Gastroesophageal sphincter (tissue), 4 donors: ENCODE results near the gene PSD. TPM values are rescaled to one million over a fixed set of nuclear protein-coding genes. Genes with fewer than 3 reads are reported as not detected.

Source experiments
- ATAC-seq: fragments of 150-250 bp; one replicate; pipeline ENCODE4 v1.9.1; 2016; ENCODE audit warnings: mild to moderate bottlenecking, moderate library complexity
- H3K27ac ChIP-seq, 4 donors: fragments of 200-600 bp; sonication (generic) in 3 of 4; 1 replicate in 3 of 4; 2 replicates in 1 of 4; pipeline ENCODE4 v1.5.1; 2016 to 2019
- H3K27me3 ChIP-seq: fragments of 200-600 bp; sonication (generic); one replicate; pipeline ENCODE4 v1.5.1; 2019
- H3K36me3 ChIP-seq, 2 donors: fragments of 200-600 bp; sonication (generic); one replicate each; pipeline ENCODE4 v1.5.1; 2019; ENCODE audit warnings: control low read depth in 1 of 2
- H3K4me1 ChIP-seq, 3 donors: fragments of 200-600 bp; sonication (generic); 1 replicate in 2 of 3; 2 replicates in 1 of 3; pipeline ENCODE4 v1.5.1; 2016 to 2019; ENCODE audit warnings: control low read depth in 2 of 3
- H3K4me3 ChIP-seq, 2 donors: fragments of 200-600 bp; sonication (generic); one replicate each; pipeline ENCODE4 v1.5.1; 2019; ENCODE audit warnings: mild to moderate bottlenecking in 1 of 2, moderate library complexity in 1 of 2
- H3K9me3 ChIP-seq, 3 donors: fragments of 200-600 bp; sonication (generic); one replicate each; pipeline ENCODE4 v1.5.1; 2017 to 2019; ENCODE audit warnings: control low read depth in 2 of 3
- CTCF ChIP-seq, 4 experiments: fragments of 200-600 bp in 2 of 4; fragments of 450-650 bp in 2 of 4; sonication (generic) in 1 of 4; IDR thresholded peaks; one replicate each; pipeline ENCODE4 v1.5.1; 2017 to 2019; ENCODE audit warnings: antibody characterized with exemption in 4 of 4, mild to moderate bottlenecking in 2 of 4, moderate library complexity in 2 of 4
- EP300 ChIP-seq: sonication (generic); formaldehyde crosslinking; IDR thresholded peaks from one replicate; pipeline ENCODE4 v1.6.1; 2017; ENCODE audit warnings: antibody characterized with exemption, mild to moderate bottlenecking
- POLR2A ChIP-seq, 2 donors: fragments of 450-650 bp; IDR thresholded peaks; one replicate each; pipeline ENCODE4 v1.6.1; 2017; ENCODE audit warnings: antibody characterized with exemption in 2 of 2, mild to moderate bottlenecking in 2 of 2, moderate library complexity in 1 of 2
- POLR2AphosphoS5 ChIP-seq: sonication (generic); formaldehyde crosslinking; IDR thresholded peaks from one replicate; pipeline ENCODE4 v1.6.1; 2017; ENCODE audit warnings: antibody characterized with exemption
- WGBS, 2 donors: methylation state at CpG; one replicate each; pipeline ENCODE4 v1.1.5; 2018; ENCODE audit warnings: low coverage in 1 of 2; 5-methylcytosine and 5-hydroxymethylcytosine counted together
- total RNA-seq, 4 donors: library from RNA; depleted of rRNA; stranded (reverse); fragments of >200 nt; gene quantifications; one replicate each; pipeline ENCODE4 v1.1.0, GENCODE V29; 2016

Gene PSD
- total RNA-seq, 4 donors from 2014 or later = 28.6 to 195 (median 41.4) TPM

GRCh38 chr10:102410429-102411073 lies 8.0 kb downstream of the PSD start:
- Histone ChIP-seq H3K4me1 (peaks cover 3 to 52% (median 16%) of the 10 kb centered on the region in 3 donors), H3K9me3 (no peaks in the 10 kb centered on the region), H3K27ac (peak overlapping the region; percentile 30 to 96 (median 88)), H3K27me3 (peaks cover 89% of the 10 kb centered on the region), H3K36me3 (no peaks in the 10 kb centered on the region), H3K4me3 (peak overlapping the region; percentile 11 to 56)
- no CpG with 5 or more reads among the region's 48 CpGs for WGBS, 2 donors
- no peak for ATAC-seq
- no peak for TF ChIP-seq EP300
- no peak for TF ChIP-seq POLR2AphosphoS5
- TF ChIP-seq CTCF (IDR thresholded peaks at IDR 0.05) = no peak
- no peak for TF ChIP-seq POLR2A (IDR thresholded peaks at IDR 0.05)

- Histone ChIP-seq H3K27me3 (peaks cover 81% of the 10 kb centered on the region), H3K27ac (peak overlapping the region; percentile 30 to 96 (median 88)), H3K4me3 (peak overlapping the region; percentile 11 to 56), H3K9me3 (no peaks in the 10 kb centered on the region), H3K4me1 (peaks cover 3 to 59% (median 16%) of the 10 kb centered on the region in 3 donors), H3K36me3 (no peaks in the 10 kb centered on the region)
- WGBS, 2 donors = 0 to 7% methylated on average over 2 to 12 of the region's 24 CpGs
- TF ChIP-seq EP300 (no peak), POLR2AphosphoS5 (no peak), POLR2A (IDR thresholded peaks at IDR 0.05) (no peak), CTCF (IDR thresholded peaks at IDR 0.05) (no peak)
- no peak for ATAC-seq
Measured at GRCh38 chr10:102409604-102410428, 8.8 kb downstream of the PSD start.

- no peak for TF ChIP-seq POLR2AphosphoS5
- TF ChIP-seq POLR2A (IDR thresholded peaks at IDR 0.05) = peak; percentile 13 to 26
- TF ChIP-seq EP300 = no peak
- no peak for TF ChIP-seq CTCF (IDR thresholded peaks at IDR 0.05)
- Histone ChIP-seq H3K27me3 (peaks cover 73% of the 10 kb centered on the region), H3K27ac (peak overlapping the region; percentile 76 to 96 (median 88)), H3K4me3 (peak overlapping the region; percentile 22 to 56), H3K9me3 (no peaks in the 10 kb centered on the region), H3K4me1 (peaks cover 3 to 64% (median 16%) of the 10 kb centered on the region in 3 donors), H3K36me3 (no peaks in the 10 kb centered on the region)
- peak; percentile 43 for ATAC-seq
- 0% methylated on average over 2 to 3 of the region's 103 CpGs for WGBS, 2 donors
Measured at GRCh38 chr10:102408728-102409603, 9.6 kb downstream of the PSD start.

- peak overlapping the region; percentile 22 to 56 for H3K4me3 ChIP-seq
- H3K4me1 ChIP-seq = peaks cover 3 to 70% (median 16%) of the 10 kb centered on the region in 3 donors
- H3K9me3 ChIP-seq = no peaks in the 10 kb centered on the region
- peaks cover 0 to 4% of the 10 kb centered on the region in 2 donors for H3K36me3 ChIP-seq
- H3K27ac ChIP-seq = peak overlapping the region; percentile 76 to 96 (median 88)
- no peak for TF ChIP-seq POLR2A (IDR thresholded peaks at IDR 0.05)
- no peak for TF ChIP-seq CTCF (IDR thresholded peaks at IDR 0.05)
- no CpG with 5 or more reads among the region's 14 CpGs for WGBS, 2 donors
- ATAC-seq = peak; percentile 23
- peaks cover 66% of the 10 kb centered on the region for H3K27me3 ChIP-seq
Measured at GRCh38 chr10:102408131-102408727, 10.4 kb downstream of the PSD start.
